Activated gamma-delta T cell treated with Interleukin-2 at 50 U/mL for 16 hours (primary cell): ENCODE measurements around the gene IL36A.

Experiments used
- DNase-seq: peaks from one replicate; pipeline ENCODE4 v3.0.0-alpha.2; 2020

The IL36A gene

GRCh38 chr2:113053666-113054065, 48.4 kb downstream of the IL36A start:
- no peak for DNase-seq

- no peak for DNase-seq
Observed at GRCh38 chr2:113054066-113054465, 48.8 kb downstream of the IL36A start.

- no peak for DNase-seq
Observed at GRCh38 chr2:113056521-113056920, 51.3 kb downstream of the IL36A start.

GRCh38 chr2:113057117-113057516, 51.9 kb downstream of the IL36A start:
- DNase-seq = no peak
